GM18909 (cell line): ENCODE measurements around the gene CLDN7.
A peak's percentile ranks its signal among the peaks of the same experiment; 100 is the strongest.

ENCODE experiments used
- ATAC-seq: cut with Tn5 transposase; IDR thresholded peaks from one replicate; pipeline ENCODE4 v1.9.1; 2021; ENCODE audit warnings: mild to moderate bottlenecking; ENCODE audit not compliant: unreplicated experiment, poor library complexity

CLDN7 gene

GRCh38 chr17:7222093-7222971, 39.9 kb downstream of the CLDN7 start:
- no peak for ATAC-seq

GRCh38 chr17:7221278-7222092, 40.8 kb downstream of the CLDN7 start:
- ATAC-seq, result no peak

- ATAC-seq, result no peak
Observed at GRCh38 chr17:7220593-7221277, 41.5 kb downstream of the CLDN7 start.

- ATAC-seq, result no peak
Observed at GRCh38 chr17:7219812-7220592, 42.3 kb downstream of the CLDN7 start, which contains the start of the genes ACADVL and DLG4. Gene ACADVL (plus strand): TSS chr17:7219938. CDS start chr17:7219985, 47 bp downstream. Gene DLG4 (minus strand): TSS chr17:7219836.

GRCh38 chr17:7219229-7219811, 43.0 kb downstream of the CLDN7 start:
- ATAC-seq, result no peak

- ATAC-seq, result no peak
Observed at GRCh38 chr17:7218758-7219157, 43.5 kb downstream of the CLDN7 start.

GRCh38 chr17:7218166-7218565, 44.1 kb downstream of the CLDN7 start:
- no peak for ATAC-seq

GRCh38 chr17:7217113-7217987, 44.9 kb downstream of the CLDN7 start:
- ATAC-seq, result no peak

GRCh38 chr17:7216242-7217112, 45.8 kb downstream of the CLDN7 start:
- ATAC-seq, result no peak

- ATAC-seq, result no peak
Observed at GRCh38 chr17:7215652-7216180, 46.6 kb downstream of the CLDN7 start.

- ATAC-seq, result no peak
Observed at GRCh38 chr17:7215136-7215638, 47.1 kb downstream of the CLDN7 start.

- ATAC-seq, result peak; percentile 75
Observed at GRCh38 chr17:7214300-7215135, 47.8 kb downstream of the CLDN7 start.

- no peak for ATAC-seq
Observed at GRCh38 chr17:7213895-7214299, 48.4 kb downstream of the CLDN7 start.

GRCh38 chr17:7211491-7212273, 50.6 kb downstream of the CLDN7 start:
- ATAC-seq, result no peak
